ENCODE data around the gene FGF5.
A peak's percentile ranks its signal among the peaks of the same experiment; 100 is the strongest.
"Not testable (repeated sequence)": the region's sequence is repeated elsewhere in the genome, so short reads cannot be mapped to it uniquely, and the experiment has no call there.

FGF5 gene

DNA sequence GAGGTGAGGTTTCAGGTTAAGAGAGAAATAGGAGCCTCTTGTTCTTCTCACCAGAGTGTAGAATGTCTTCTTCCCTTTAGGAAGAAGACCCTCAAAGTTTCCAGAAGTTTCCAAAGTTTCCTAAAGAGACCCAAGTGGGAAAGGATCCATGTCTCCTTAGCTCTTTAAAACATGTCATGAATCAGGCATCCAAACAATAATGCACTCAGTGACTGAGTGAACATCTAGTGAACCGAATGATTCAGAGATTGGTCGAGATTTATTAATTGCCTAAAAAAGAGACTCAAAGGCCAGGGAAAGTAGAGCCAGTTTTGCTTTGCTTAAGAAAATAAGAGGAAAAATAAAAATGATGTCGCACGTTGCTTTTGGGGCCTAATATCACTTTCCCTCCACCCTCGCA lies 29.4 kb downstream of the FGF5 start:
- no peak for DNase-seq (ENCODE audit: low read depth)

DNA sequence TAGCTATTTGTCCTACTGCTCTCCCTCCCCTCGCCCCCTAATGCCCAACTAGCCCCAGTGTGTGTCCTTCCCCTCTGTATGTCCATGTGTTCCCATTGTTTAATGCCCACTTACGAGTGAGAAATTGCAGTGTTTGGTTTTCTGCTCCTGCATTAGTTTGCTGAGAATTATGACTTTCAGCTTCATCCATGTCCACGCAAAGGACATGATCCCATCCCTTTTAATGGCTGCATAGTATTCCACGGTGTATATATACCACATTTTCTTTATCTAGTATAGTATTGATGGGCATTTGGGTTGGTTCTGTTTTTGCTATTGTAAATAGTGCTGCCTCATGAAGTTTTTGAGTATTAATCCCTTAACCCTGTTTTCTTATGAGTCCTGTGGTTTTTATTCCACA lies 35.4 kb downstream of the FGF5 start:
- DNase-seq (ENCODE audit: low read depth), result no peak

DNA sequence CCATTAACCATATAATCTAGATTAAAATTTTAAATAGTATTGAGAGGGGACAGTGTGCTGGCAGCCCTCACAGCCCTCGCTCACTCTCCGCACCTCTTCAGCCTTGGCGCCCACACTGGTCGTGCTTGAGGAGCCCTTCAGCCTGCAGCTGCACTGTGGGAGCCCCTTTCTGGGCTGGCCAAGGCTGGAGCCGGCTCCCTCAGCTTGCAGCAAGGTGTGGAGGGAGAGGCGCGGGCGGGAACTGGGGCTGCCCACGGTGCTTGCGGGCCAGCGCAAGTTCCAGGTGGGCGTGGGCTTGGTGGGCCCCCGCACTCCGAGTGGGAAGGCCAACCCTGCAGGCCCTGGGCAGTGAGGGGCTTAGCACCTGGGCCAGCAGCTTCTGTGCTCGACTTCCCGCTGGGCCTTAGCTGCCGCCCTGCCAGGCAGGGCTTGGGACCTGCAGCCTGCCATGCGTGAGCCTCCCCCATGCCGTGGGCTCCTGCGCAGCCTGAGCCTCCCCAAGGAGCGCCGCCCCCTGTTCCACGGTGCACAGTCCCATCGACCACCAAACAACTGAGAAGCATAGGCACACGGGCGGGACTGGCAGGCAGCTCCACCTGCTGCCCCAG lies 36.3 kb downstream of the FGF5 start:
- no peak for DNase-seq (ENCODE audit: low read depth)

DNA sequence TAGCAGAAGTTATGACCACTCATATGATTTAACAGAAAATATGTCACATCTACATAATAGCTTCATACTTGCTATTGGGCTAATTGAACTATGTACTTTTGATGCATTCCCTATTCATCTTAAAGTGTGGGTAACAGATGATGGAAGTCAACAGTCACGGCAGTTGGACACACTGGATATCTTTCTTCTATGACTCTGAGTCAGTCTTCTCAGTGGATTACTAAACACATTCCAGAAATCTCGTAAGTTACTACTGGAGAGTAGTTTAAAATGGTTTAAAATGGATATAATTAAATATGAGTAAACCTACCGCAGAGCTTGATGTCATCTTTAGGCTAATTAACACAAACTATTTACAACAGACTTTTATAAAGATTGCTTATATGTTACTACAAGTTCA lies 39.0 kb downstream of the FGF5 start:
- DNase-seq (ENCODE audit: low read depth), result peak; percentile 62

DNA sequence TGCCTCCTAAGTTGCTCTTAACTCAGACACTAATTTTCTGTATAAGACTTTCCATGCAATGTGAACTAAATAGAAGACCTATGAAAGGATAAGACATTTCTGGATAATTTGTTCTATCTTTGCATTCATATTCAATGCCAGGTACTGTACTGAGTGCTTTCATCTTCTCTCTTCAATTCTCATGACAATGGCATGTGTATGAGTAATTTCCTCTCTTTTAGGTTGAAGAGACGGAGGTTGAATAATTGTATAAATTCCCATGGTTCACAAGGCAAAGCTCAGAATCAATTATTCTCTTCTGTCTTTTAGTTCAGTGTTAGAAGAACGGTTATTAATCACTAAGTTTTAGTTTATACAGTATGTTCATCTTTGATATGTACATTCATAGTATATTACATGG lies 39.8 kb downstream of the FGF5 start:
- DNase-seq (ENCODE audit: low read depth), result no peak

DNA sequence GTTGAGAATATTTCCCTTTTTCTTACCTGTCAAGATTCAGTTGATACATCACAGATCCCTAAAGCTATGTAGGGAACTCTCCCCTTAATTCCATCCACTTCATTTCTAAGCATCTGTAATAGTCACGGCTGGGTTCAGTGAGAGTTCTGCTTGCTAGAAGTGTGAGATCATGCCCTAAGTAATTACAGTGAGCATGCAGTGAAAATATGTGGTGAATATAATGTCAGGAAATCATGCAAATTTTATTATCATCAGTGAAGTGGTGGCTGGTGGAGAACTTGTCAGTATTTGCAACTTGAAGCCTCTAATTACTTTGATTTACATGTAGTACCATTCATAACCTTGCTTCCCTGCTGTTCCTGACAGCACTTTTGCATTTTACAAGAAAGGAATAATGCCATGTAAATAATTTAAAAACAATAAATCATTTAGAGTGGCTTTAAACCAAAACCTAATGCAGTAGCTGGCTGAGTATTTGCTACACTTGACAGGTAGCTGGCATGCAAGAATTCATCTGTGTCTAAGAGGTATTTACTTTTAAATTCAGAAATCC lies 40.8 kb downstream of the FGF5 start:
- DNase-seq (ENCODE audit: low read depth), result peak; percentile 76

DNA sequence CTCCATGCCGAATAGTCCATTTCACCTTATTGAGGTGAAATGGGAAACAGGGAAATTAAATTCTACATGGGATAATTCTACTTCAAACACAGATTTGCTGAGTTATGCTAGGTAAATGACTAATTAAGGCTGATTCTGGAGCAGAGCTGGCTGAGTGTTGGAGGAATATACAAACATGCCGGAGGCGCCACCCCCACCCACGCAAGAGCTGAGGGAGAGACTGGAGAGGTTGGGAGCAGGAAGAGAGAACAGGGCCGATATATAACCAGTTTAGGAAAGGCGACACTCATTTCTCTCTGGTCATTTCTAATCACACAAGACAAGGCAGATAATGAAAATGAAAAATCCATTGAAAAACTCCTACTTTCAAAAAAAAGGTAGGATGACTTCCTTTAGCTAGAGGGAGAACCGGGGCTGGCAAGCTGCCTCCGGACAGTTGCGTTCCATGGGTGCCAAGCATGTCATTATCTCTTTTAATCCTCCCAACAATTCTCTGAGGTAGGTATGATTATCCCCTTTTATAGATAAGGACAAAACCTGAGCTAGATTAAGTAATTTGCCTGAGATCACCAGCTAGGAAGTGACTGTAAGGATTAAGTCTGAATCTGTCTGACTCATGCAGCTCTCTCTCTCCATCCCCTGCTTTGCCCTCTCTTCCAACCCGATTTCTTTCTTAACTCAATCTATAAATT lies 41.5 kb downstream of the FGF5 start:
- peak; percentile 35 for DNase-seq (ENCODE audit: low read depth)

DNA sequence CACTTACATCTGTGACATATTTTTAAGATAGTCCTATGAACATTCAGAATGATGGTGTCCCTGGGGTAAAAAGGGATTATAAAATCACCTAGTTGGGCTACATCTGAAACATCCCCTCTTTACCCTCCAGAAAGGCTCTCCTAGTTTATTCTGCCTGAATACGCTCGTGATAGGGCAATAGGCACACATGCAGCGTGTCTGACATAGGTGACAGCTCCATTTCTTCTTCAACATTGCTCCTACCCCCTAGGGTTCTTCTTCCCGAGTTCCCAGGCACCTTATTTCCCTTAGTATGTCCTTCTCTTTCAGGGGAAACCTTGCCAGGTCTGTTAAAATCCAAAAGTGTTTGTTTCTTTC lies 42.0 kb downstream of the FGF5 start:
- no peak for DNase-seq (ENCODE audit: low read depth)

DNA sequence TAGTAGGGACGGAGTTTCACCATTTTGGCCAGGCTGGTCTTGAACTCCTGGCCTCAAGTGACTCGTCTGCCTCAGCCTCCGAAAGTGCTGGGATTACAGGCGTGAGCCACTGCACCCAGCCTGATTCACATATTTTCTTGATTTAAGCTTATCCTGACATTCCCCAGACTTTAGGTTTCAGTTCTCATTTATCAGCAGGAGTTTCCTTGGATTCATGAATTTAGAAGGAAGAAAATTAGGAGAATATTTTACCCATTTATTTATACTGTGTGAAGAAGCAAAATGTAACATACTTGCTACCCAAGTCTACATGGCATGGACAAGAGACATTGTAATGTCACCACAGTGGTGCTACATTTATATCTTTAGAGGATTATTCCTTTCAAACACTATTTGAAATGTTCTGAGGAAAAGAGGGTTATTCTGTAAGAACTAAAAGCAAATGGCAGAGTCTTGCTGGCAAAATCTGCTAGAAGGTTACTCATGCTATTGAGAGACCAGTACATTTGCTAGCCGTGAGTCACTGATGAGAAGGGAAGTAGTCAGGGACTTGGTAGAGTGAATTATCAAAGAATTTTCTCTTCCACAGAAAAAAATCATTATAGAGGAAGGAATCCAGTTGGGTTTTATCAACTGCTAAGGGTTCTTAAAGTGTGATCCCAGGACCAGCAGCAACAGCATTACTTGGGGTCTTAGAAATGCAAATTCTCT lies 43.0 kb downstream of the FGF5 start:
- DNase-seq (ENCODE audit: low read depth), result peak; percentile 70

DNA sequence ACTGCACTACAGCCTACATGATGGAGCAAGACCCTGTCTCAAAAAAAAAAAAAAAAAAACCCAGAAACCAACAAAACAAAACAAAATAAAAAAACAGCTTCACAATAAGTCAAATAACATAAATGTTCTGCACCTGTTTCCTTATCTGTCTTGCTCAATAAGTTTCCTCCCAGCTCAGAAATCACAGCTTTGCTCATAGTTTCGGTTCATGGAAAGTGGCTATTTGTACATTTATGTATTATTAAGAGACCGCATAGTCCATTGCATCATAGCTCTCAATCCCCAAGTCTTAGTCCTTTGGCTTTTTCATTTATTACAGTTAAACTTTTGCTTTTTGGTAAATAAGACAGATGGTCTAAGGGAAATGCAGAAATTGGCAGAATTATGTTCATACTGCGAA lies 44.7 kb downstream of the FGF5 start:
- DNase-seq (ENCODE audit: low read depth), result no peak

DNA sequence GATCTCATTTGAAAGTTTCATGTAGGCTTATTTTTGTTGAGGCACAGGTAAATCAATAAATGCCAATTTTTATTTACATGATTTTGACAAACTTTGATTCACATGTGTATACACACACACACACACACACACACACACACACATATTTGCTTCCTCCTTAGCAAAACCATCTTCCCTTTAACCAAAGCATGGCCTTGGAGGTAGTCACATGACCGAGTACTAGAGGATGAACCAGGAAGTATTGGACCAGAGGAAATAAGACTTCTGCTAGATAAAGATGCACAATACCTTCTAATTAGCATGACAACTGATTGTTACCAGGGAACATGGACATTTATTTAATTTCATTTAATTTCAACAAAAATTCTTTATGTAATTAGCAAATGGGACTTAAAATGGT lies 45.7 kb downstream of the FGF5 start:
- DNase-seq (ENCODE audit: low read depth), result no peak

DNA sequence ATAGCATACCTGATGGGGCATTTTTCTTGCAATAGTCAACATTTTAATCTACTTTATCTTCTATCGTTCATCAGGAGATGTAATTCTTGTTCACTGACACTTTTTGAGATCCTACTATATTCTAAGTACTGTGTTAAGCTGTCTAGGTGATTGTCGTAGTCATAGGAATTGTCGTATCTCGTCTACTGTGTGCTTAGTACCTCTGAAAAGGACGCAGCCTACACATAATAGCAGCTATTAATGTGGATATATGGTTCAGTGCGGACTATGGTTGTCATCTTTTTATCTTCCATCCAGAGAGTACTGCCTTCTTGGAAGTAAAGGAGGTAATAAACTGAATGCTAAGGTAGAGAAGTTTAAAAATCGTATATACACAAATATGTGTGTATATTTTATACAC lies 47.2 kb downstream of the FGF5 start:
- no peak for DNase-seq (ENCODE audit: low read depth)

DNA sequence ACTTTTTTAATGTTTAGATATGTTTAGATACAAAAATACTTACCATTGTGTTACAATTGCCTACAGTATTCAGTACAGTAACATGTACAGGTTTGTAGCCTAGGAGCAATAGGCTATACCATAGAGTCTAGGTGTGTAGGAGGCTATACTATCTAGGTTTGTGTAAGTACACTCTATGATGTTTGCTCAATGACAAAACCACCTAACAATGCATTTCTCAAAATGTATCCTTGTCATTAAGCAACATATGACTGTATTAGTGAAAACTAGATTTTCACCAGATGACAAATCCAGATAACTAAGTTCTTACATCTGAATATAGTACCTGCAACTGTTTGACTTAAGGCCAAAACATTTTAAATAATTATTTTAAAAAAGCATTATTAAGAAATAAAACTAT lies 49.4 kb downstream of the FGF5 start:
- not testable (repeated sequence) for DNase-seq (ENCODE audit: low read depth)

DNA sequence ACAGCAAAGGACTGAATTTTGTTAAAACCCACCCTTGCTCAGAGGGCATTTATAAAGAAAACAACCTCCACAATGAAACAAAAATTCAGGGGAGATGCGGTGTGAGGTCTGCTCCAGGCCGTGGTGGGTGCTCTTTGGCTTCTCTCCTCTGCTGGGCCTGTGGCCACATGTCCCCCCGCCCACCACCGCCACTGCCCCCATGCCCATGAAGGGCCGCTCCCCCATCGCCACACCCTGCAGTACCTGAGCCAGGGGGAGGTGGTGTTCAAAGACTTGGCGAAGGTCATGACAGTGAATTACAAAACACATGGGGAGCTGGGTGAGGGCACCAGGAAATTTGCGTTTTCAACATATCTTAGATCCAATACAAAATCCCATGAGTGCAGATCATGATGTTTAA lies 54.9 kb downstream of the FGF5 start:
- no peak for DNase-seq (ENCODE audit: low read depth)

DNA sequence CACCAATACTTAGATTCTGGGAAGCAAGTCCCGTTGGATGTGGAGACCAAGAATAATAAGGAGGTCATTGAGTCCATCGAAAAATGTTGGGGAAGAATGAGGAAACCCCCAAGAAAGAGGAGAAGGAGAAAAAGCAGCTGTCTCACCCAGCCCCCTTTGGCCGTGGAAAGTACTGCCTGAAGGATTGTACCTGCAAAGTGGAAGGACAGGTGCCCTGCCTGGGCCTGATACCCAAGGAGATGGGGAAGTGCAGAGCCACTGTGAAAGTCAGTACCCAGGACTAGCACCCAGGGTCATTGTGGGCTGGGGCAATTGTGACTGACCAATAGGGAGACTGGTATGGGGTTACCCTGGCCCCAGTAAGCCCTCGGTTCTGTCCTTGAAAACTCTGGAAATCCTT lies 55.3 kb downstream of the FGF5 start:
- DNase-seq (ENCODE audit: low read depth), result no peak

DNA sequence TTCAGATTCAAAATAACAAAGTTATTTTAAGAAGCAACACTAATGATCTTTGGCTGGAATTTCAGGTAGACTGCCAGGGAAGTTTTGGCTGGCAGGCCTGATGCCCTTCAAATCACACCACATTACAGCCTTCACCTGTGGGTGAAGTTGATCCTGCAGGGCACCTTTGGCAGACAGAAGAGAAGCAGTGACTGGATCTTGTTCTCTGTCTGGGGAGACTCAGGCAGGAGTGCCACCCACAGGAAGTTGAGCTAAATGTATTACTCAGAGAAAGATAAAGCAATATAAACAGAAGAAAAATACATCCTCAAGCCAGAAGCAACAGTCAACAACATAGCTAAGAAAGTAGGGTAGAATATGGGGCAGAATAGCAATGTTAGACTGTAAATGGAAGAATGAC lies 56.3 kb downstream of the FGF5 start:
- no peak for DNase-seq (ENCODE audit: low read depth)

DNA sequence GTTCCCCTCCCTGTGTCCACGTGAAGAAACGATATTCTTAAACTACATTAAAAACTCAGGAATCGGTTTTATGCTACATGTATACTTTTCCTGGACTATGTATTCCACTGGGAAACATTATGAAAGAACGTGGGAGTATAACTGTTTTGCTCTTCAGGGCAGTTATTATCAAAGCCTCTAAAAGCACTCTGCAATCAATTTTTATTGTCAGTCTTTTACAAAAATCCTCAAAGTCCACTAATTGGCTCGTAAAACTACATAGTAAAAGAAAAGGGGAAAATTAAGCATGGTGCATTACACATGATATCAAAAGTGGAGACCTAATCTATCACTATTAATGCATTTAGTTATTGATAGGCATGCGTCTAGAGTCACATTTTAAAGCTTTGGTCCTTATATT lies 57.7 kb downstream of the FGF5 start:
- no peak for DNase-seq (ENCODE audit: low read depth)

DNA sequence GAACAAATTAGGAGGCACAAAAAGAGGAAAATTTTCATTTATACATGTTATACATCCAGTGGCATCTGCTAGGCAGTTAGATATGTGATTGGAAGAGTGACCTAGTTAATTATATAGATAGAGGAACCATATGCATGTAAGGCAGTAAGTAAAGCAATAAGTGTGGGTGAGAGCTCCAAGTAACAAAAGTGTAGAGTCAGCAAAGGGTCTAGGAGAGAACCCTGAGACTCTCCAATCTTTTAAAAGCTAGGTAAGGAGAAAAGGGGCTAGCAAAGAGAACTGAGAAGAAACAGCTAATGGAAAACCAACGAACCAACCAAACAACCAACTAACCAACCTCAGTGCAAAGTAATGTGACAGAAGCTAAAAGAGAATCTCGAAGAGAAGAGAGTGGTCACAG lies 65.2 kb downstream of the FGF5 start:
- no peak for DNase-seq (ENCODE audit: low read depth)

DNA sequence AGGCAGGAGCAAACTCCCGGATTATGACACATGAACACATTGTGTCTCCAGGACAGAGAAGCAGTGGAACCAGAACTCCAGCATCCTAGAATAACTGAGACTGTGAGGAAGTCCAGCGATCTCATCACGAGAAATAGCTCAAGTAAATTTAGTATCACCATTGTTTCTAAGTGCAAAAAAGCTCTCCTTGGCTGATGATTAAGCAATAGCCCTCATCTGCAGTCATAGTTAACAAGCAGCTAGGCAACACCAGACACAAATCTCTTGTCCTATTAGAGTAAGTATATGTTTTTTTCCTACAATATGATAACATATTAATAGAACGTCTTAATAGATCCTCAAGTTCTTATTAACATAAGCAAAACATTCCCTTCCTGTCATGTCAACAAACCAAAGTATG lies 66.7 kb downstream of the FGF5 start:
- no peak for DNase-seq (ENCODE audit: low read depth)

DNA sequence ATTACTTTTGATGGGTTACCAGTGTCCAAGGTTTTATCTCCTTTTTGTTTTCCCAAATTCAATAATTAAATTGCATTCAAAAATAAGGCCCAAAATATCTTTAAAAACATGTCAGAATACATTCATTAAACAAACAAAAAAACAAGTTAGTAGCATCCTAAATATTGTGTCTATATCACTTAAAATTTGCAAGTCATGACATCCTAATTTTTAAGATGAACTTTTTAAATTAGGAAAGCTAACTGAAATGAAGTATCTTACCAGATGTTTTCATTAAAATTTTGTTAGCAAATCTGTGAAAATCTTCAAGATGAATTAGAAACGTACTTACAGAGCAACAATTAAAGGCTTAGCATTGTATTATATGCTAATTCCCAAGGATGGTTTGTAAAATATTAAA lies 68.1 kb downstream of the FGF5 start:
- DNase-seq (ENCODE audit: low read depth), result no peak

DNA sequence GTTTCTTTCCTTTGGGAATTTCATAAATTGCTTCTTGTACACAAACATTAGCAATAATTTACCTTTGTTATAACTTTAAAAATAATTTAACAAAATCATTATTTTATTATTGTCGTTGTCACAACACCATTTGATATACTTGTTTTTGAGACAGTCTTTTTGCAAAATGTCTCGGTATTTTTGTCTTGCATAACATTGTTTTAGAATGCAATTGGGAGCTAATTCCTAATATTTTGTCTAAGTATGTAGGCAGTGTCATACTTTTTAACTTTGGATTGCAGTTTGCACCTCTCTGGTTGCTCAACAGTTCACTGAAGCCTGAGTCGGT lies 68.7 kb downstream of the FGF5 start:
- no peak for DNase-seq (ENCODE audit: low read depth)

DNA sequence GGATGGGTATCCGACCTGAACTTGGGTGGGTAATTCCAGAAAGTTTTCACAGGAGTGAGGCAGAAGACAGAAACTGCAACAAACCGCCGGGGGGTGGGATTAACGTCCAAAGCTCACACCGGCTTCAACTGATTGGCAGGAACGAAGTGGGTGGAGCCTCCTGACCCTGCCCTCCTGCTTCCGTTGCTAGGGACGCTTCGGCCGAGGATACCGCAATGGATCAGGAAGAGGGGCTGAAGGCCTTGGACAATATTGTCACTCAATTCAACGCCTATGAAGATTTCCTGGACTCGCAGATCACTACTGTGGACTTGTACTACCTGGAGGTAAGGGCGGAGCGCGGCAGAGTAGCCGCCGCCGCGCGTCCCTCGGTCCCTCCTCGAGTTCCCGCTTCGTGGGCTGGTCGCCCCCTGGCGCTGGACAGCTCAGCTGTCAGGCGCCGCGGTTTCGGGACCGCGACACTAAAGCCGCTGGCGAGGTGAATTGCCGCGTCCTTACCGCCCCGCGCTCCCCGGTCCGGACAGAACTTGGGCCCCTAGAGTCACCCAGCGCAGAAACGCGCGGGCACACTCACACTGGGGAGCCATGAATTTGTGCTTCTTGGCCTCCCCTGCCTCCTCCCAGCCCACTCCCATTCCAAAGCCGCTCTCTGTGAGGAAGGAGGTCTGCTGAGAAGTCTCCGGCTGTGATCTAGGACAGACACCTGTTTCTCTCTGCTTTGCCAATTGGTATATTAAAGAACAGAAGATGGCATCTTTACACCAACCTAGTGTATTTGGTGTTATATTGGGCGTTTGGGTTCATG lies 69.3 kb downstream of the FGF5 start, which contains the start of gene CFAP299:
Gene CFAP299, plus strand, starts transcription at position 177 of the 805 bp plus-strand sequence.
- peak; percentile 69 for DNase-seq (ENCODE audit: low read depth)

DNA sequence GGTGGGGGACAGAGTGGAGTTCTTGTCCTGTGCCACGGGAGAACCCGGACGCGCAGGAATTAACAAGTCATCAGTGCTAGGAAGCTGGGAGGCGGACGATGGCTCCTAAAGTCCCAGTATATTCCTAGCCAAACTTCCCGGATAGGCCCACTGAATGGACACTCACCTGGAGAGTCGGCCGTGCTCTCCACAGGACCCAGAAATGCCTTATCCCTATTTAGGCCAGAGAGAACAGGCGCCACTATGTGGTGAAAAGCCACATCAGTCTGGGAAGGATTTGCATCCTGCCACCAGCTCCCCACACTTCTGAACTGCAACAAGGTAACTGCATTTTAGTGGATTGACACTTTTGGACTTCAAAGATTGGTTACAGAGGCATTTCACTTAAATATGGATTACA lies 70.1 kb downstream of the FGF5 start:
- no peak for DNase-seq (ENCODE audit: low read depth)
